ENCODE data around the gene ALX4.
A peak's percentile ranks its signal among the peaks of the same experiment; 100 is the strongest.

- TF ChIP-seq, protein P1, sequence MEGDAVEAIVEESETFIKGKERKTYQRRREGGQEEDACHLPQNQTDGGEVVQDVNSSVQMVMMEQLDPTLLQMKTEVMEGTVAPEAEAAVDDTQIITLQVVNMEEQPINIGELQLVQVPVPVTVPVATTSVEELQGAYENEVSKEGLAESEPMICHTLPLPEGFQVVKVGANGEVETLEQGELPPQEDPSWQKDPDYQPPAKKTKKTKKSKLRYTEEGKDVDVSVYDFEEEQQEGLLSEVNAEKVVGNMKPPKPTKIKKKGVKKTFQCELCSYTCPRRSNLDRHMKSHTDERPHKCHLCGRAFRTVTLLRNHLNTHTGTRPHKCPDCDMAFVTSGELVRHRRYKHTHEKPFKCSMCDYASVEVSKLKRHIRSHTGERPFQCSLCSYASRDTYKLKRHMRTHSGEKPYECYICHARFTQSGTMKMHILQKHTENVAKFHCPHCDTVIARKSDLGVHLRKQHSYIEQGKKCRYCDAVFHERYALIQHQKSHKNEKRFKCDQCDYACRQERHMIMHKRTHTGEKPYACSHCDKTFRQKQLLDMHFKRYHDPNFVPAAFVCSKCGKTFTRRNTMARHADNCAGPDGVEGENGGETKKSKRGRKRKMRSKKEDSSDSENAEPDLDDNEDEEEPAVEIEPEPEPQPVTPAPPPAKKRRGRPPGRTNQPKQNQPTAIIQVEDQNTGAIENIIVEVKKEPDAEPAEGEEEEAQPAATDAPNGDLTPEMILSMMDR (IDR thresholded peaks at IDR 0.05) = peak; percentile 84 to 96 (median 90)
- no peak for TF ChIP-seq POLR2A (IDR thresholded peaks at IDR 0.05; ENCODE audit: low read depth)
Measured at GRCh38 chr11:44286268-44286880, 23.6 kb downstream of the ALX4 start.
